SK-N-SH treated with all-trans-retinoic acid at 6 μM for 48 hours (cell line): ENCODE data around the gene SLCO1B3.

Experiments
- PPARA ChIP-seq: fragments of 250-450 bp; sonication (Bioruptor Pico); IDR thresholded peaks from 2 replicates; pipeline ENCODE4 v1.5.0; 2020; ENCODE audit warnings: mild to moderate bottlenecking, borderline replicate concordance
- ZFP30 ChIP-seq: fragments of 450-650 bp; formaldehyde crosslinking; IDR thresholded peaks from 2 replicates; pipeline ENCODE4 v1.5.0; 2022; ENCODE audit warnings: mild to moderate bottlenecking, moderate library complexity
- TF ChIP-seq, protein P1 (sequence below): fragments of 250-450 bp; sonication (Bioruptor Pico); IDR thresholded peaks from 2 replicates; pipeline ENCODE4 v1.5.1; 2020; ENCODE audit warnings: low read depth, mild to moderate bottlenecking, moderate library complexity
- TF ChIP-seq, protein P2 (sequence below): fragments of 250-450 bp; sonication (Bioruptor Pico); IDR thresholded peaks from 2 replicates; pipeline ENCODE4 v1.8.0; 2020; ENCODE audit warnings: mild to moderate bottlenecking, moderate library complexity, borderline replicate concordance

DNA sequence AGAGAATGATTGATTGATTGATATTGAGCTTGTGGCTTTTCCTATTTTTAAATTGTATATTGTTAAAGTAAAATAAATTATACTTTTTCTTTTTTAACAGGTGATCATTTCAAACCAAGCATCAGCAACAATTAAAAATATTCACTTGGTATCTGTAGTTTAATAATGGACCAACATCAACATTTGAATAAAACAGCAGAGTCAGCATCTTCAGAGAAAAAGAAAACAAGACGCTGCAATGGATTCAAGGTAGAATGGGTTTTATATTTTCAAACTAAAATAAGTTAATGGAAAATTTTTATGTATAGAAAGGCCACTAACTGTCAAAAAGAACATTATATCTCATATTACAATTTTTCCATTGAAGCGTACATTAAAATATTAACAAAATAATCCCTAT lies 5.1 kb downstream of the SLCO1B3 start:
- TF ChIP-seq, protein P1, sequence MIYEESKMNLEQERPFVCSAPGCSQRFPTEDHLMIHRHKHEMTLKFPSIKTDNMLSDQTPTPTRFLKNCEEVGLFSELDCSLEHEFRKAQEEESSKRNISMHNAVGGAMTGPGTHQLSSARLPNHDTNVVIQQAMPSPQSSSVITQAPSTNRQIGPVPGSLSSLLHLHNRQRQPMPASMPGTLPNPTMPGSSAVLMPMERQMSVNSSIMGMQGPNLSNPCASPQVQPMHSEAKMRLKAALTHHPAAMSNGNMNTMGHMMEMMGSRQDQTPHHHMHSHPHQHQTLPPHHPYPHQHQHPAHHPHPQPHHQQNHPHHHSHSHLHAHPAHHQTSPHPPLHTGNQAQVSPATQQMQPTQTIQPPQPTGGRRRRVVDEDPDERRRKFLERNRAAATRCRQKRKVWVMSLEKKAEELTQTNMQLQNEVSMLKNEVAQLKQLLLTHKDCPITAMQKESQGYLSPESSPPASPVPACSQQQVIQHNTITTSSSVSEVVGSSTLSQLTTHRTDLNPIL (CRISPR knock-in tag): no peak
- TF ChIP-seq PPARA (CRISPR knock-in tag) (no peak), ZFP30 (CRISPR knock-in tag) (no peak)
- TF ChIP-seq, protein P2, sequence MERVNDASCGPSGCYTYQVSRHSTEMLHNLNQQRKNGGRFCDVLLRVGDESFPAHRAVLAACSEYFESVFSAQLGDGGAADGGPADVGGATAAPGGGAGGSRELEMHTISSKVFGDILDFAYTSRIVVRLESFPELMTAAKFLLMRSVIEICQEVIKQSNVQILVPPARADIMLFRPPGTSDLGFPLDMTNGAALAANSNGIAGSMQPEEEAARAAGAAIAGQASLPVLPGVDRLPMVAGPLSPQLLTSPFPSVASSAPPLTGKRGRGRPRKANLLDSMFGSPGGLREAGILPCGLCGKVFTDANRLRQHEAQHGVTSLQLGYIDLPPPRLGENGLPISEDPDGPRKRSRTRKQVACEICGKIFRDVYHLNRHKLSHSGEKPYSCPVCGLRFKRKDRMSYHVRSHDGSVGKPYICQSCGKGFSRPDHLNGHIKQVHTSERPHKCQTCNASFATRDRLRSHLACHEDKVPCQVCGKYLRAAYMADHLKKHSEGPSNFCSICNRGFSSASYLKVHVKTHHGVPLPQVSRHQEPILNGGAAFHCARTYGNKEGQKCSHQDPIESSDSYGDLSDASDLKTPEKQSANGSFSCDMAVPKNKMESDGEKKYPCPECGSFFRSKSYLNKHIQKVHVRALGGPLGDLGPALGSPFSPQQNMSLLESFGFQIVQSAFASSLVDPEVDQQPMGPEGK (CRISPR knock-in tag): no peak
